K562 (cell line): ENCODE data around the gene FGD1. TPM values are rescaled to one million over a fixed set of nuclear protein-coding genes. Genes with fewer than 3 reads are reported as not detected.
A peak's percentile ranks its signal among the peaks of the same experiment; 100 is the strongest.

Experiments used
- ATF1 ChIP-seq, 2 experiments: fragments of 450-650 bp in 1 of 2; IDR thresholded peaks; 2 replicates each; pipeline ENCODE4 v1.6.1; 2016; ENCODE audit warnings: missing compliant biosample characterization in 1 of 2, missing genetic modification characterization in 1 of 2
- CHD2 ChIP-seq: IDR thresholded peaks from 2 replicates; pipeline ENCODE4 v1.6.1; 2011; ENCODE audit warnings: low read depth, low read length
- CSDE1 ChIP-seq, 2 experiments: fragments of 450-650 bp; IDR thresholded peaks; 2 replicates each; pipeline ENCODE4 v1.6.1; 2016; ENCODE audit warnings: mild to moderate bottlenecking in 1 of 2
- CXXC5 ChIP-seq: fragments of 250-450 bp; sonication (Bioruptor Pico); IDR thresholded peaks from 2 replicates; pipeline ENCODE4 v1.8.0; 2022; ENCODE audit warnings: inconsistent platforms, mild to moderate bottlenecking, moderate library complexity
- HDAC2 ChIP-seq: fragments of 450-650 bp; IDR thresholded peaks from 2 replicates; pipeline ENCODE4 v1.6.1; 2016; ENCODE audit warnings: mild to moderate bottlenecking
- HDAC8 ChIP-seq: fragments of 450-650 bp; IDR thresholded peaks from 2 replicates; pipeline ENCODE4 v1.6.1; 2016; ENCODE audit warnings: mild to moderate bottlenecking, missing genetic modification characterization, moderate library complexity, missing compliant biosample characterization
- MITF ChIP-seq: IDR thresholded peaks from 2 replicates; pipeline ENCODE4 v1.6.1; 2014; ENCODE audit warnings: antibody characterized with exemption
- NR2F6 ChIP-seq: fragments of 450-650 bp; formaldehyde crosslinking; IDR thresholded peaks from 2 replicates; pipeline ENCODE4 v1.4.0; 2020; ENCODE audit warnings: mild to moderate bottlenecking
- NRF1 ChIP-seq, 2 experiments: fragments of 450-650 bp; IDR thresholded peaks in 1 of 2; conservative IDR thresholded peaks in 1 of 2; 2 replicates each; pipeline ENCODE4 v1.6.1; 2014; ENCODE audit warnings: mild to moderate bottlenecking in 2 of 2
- POLR2A ChIP-seq: fragments of 450-650 bp; conservative IDR thresholded peaks from 2 replicates; pipeline ENCODE4 v1.6.1; 2016
- PRPF4 ChIP-seq: fragments of 200-400 bp; formaldehyde crosslinking; IDR thresholded peaks from one replicate; pipeline ENCODE4 v1.6.1; 2017; ENCODE audit warnings: low read length, low read depth, mild to moderate bottlenecking; ENCODE audit not compliant: insufficient read depth, poor library complexity, severe bottlenecking
- RBM22 ChIP-seq: fragments of 200-400 bp; formaldehyde crosslinking; IDR thresholded peaks from 2 replicates; pipeline ENCODE4 v1.6.1; 2018; ENCODE audit warnings: low read length, low read depth; ENCODE audit not compliant: poor library complexity, severe bottlenecking
- TRIM28 ChIP-seq: fragments of 450-650 bp; IDR thresholded peaks from 2 replicates; pipeline ENCODE4 v1.6.1; 2017
- USF1 ChIP-seq: sonication (generic); formaldehyde crosslinking; IDR thresholded peaks from 2 replicates; pipeline ENCODE4 v1.9.0; 2022; ENCODE audit warnings: mild to moderate bottlenecking, missing genetic modification reagents
- ZHX1 ChIP-seq: fragments of 150-350 bp; conservative IDR thresholded peaks from 2 replicates; pipeline ENCODE4 v1.6.1; 2014; ENCODE audit warnings: low read length
- ZNF175 ChIP-seq: fragments of 200-800 bp; sonication (Bioruptor generic); IDR thresholded peaks from 2 replicates; pipeline ENCODE4 v1.6.1; 2016; ENCODE audit warnings: low read depth, mild to moderate bottlenecking, missing genetic modification characterization, missing compliant biosample characterization
- ZNF253 ChIP-seq: fragments of 250-450 bp; sonication (Bioruptor Pico); conservative IDR thresholded peaks from 2 replicates; pipeline ENCODE4 v1.6.1; 2021; ENCODE audit warnings: mild to moderate bottlenecking
- ZNF395 ChIP-seq: fragments of 200-800 bp; sonication (Bioruptor generic); IDR thresholded peaks from 2 replicates; pipeline ENCODE4 v1.6.1; 2017; ENCODE audit warnings: missing genetic modification characterization, missing compliant biosample characterization
- ZNF740 ChIP-seq, 3 experiments: fragments of 200-800 bp in 1 of 3; sonication (Bioruptor generic) in 1 of 3; sonication (generic) in 1 of 3; formaldehyde crosslinking in 1 of 3; IDR thresholded peaks; 2 replicates each; pipeline versions ENCODE4 v1.6.1 to v1.8.0; 2016 to 2022; ENCODE audit warnings: mild to moderate bottlenecking in 2 of 3, missing compliant biosample characterization in 2 of 3, missing genetic modification characterization in 2 of 3, missing genetic modification reagents in 1 of 3
- ZNF830 ChIP-seq: fragments of 250-450 bp; sonication (Bioruptor Pico); IDR thresholded peaks from 2 replicates; pipeline ENCODE4 v1.5.0; 2021; ENCODE audit warnings: mild to moderate bottlenecking
- polyA plus RNA-seq, 8 experiments: library from polyadenylated mRNA; depleted of rRNA in 4 of 8; stranded (reverse) in 5 of 8; unstranded in 3 of 8; fragments of >200 nt; fragmentation: Nextera tagmentation in 2 of 8; fragmentation: Illumina TruSeq in 1 of 8; extraction: Ambion mirVana in 2 of 8; extraction: Trizol in 1 of 8; gene quantifications; 2 replicates each; pipeline versions ENCODE4 v1.2.1 to v1.2.3, GENCODE V29; 2011 to 2014; ENCODE audit warnings: inconsistent platforms in 1 of 8, missing spikeins in 1 of 8
- total RNA-seq, 7 experiments: library from RNA; depleted of rRNA in 6 of 7; stranded (reverse); fragments of >200 nt in 6 of 7; fragmentation: Illumina TruSeq in 2 of 7; extraction: Trizol in 2 of 7; gene quantifications; 2 replicates each; pipeline versions ENCODE4 v1.2.1 to v1.2.3, GENCODE V29; 2011 to 2021; ENCODE audit warnings: low replicate concordance in 1 of 7

The FGD1 gene
- total and polyA plus RNA-seq, 9 of the 15 experiments (the other 6 are each of a cell fraction or from before 2014, with no cell fraction given), result 0.01 to 0.09 (median 0.04) TPM; not detected in 2

- TF ChIP-seq USF1 (CRISPR knock-in tag) (peak; percentile 94), ZNF253 (CRISPR knock-in tag) (no peak), HDAC2 (0 out of 2 replicates have a peak, but pooled peaks have one; percentile 19), CXXC5 (CRISPR knock-in tag) (peak; percentile 63), CHD2 (peak; percentile 83), NRF1 (conservative IDR thresholded peaks at IDR 0.05 in 1 of 2, IDR thresholded peaks at IDR 0.05 in 1 of 2) (peak; percentile 57 to 64), RBM22 (no peak), ZNF740 (CRISPR knock-in tag; IDR thresholded peaks at IDR 0.05) (peak; percentile 65; the same call in 1 of the 2 replicates), ZNF740 (tag; IDR thresholded peaks at IDR 0.05) (peak in 1 of 2 experiments; percentile 92; a peak in 2 of 4 replicates), ZNF175 (CRISPR knock-in tag) (no peak), HDAC8 (tag) (0 out of 2 replicates have a peak, but pooled peaks have one; percentile 52), MITF (no peak), ATF1 (CRISPR knock-in tag; IDR thresholded peaks at IDR 0.05) (no peak), ATF1 (tag; IDR thresholded peaks at IDR 0.05) (peak; percentile 42), NR2F6 (CRISPR knock-in tag) (no peak), TRIM28 (peak; percentile 94), PRPF4 (no peak), ZHX1 (peak; percentile 87), ZNF395 (peak; percentile 86), POLR2A (peak; percentile 41), CSDE1 (IDR thresholded peaks at IDR 0.05) (peak in 1 of 2 experiments; percentile 89; a peak in 2 of 4 replicates), ZNF830 (CRISPR knock-in tag) (no peak)
Measured at GRCh38 chrX:54529552-54530356, 33.7 kb upstream of the FGD1 start, which contains the start of gene GNL3L (continued).
